Thymus (tissue), 11 donors: ENCODE results near the gene PDE4B. TPM values are rescaled to one million over a fixed set of nuclear protein-coding genes. Genes with fewer than 3 reads are reported as not detected.

Source experiments
- DNase-seq, 9 donors: peaks; one replicate each; pipeline ENCODE4 v3.0.0-alpha.2; 2013; ENCODE audit warnings: low spot score in 9 of 9, low read depth in 6 of 9, missing footprints in 1 of 9
- H3K27ac ChIP-seq, 2 donors: one replicate each; pipeline ENCODE4 v1.5.1; 2013; ENCODE audit warnings: control low read depth in 1 of 2, low read depth in 1 of 2, low read length in 1 of 2, mild to moderate bottlenecking in 1 of 2, moderate library complexity in 1 of 2
- H3K27me3 ChIP-seq, 2 donors: one replicate each; pipeline ENCODE4 v1.5.1; 2013; ENCODE audit warnings: low read length in 1 of 2; ENCODE audit not compliant: control insufficient read depth in 2 of 2, insufficient read depth in 1 of 2
- H3K36me3 ChIP-seq, 2 donors: one replicate each; pipeline ENCODE4 v1.5.1; 2013; ENCODE audit warnings: low read length in 1 of 2, mild to moderate bottlenecking in 1 of 2, moderate library complexity in 1 of 2; ENCODE audit not compliant: control insufficient read depth in 2 of 2, insufficient read depth in 2 of 2
- H3K4me1 ChIP-seq, 2 donors: one replicate each; pipeline ENCODE4 v1.5.1; 2013; ENCODE audit warnings: low read length in 2 of 2; ENCODE audit not compliant: control insufficient read depth in 2 of 2, insufficient read depth in 2 of 2
- H3K4me3 ChIP-seq, 2 donors: one replicate each; pipeline ENCODE4 v1.5.1; 2013; ENCODE audit warnings: low read length in 2 of 2, control low read depth in 1 of 2, mild to moderate bottlenecking in 1 of 2
- H3K9me3 ChIP-seq, 2 donors: one replicate each; pipeline ENCODE4 v1.5.1; 2013; ENCODE audit warnings: low read length in 1 of 2, mild to moderate bottlenecking in 1 of 2; ENCODE audit not compliant: control insufficient read depth in 2 of 2, insufficient read depth in 1 of 2
- WGBS: extraction: QIAGEN DNeasy Blood & Tissue Kit; methylation state at CpG from one replicate; pipeline ENCODE4 v1.1.7; 2013; 5-methylcytosine and 5-hydroxymethylcytosine counted together
- polyA plus RNA-seq: library from polyadenylated mRNA; stranded (reverse); fragments of 200-250 nt; gene quantifications from one replicate; pipeline ENCODE4 v1.2.3, GENCODE V29; 2013
- total RNA-seq: library from RNA; stranded (reverse); fragments of 120-200 nt; gene quantifications from one replicate; pipeline ENCODE4 v1.2.4, GENCODE V29; 2013
- donor health status: healthy.

PDE4B gene
- total and polyA plus RNA-seq, 2 donors = 9.9 to 10.9 TPM

- peak in 2 of 9 donors; percentile 5 to 41 for DNase-seq
- H3K9me3 ChIP-seq = no peaks in the 10 kb centered on the region
- H3K4me1 ChIP-seq = peaks cover 0 to 9% of the 10 kb centered on the region in 2 donors
- no peaks in the 10 kb centered on the region for H3K27me3 ChIP-seq
- H3K27ac ChIP-seq = peak overlapping the region; percentile 13 to 73
- WGBS = 90% methylated on average over 9 of the region's 9 CpGs
- no peaks in the 10 kb centered on the region for H3K36me3 ChIP-seq
- no peak overlapping the region for H3K4me3 ChIP-seq
Observed at GRCh38 chr1:66395202-66396061, 602.7 kb downstream of the PDE4B start.

- Histone ChIP-seq H3K27ac (peak overlapping the region in 1 of 2 donors; percentile 27), H3K36me3 (no peaks in the 10 kb centered on the region), H3K9me3 (no peaks in the 10 kb centered on the region), H3K27me3 (no peaks in the 10 kb centered on the region), H3K4me3 (no peak overlapping the region), H3K4me1 (peaks cover 0 to 9% of the 10 kb centered on the region in 2 donors)
- DNase-seq = no peak
- 88% methylated on average over 7 of the region's 7 CpGs for WGBS
Observed at GRCh38 chr1:66396212-66396890, 603.7 kb downstream of the PDE4B start.

- Histone ChIP-seq H3K4me1 (peaks cover 0 to 10% of the 10 kb centered on the region in 2 donors), H3K9me3 (no peaks in the 10 kb centered on the region), H3K36me3 (no peaks in the 10 kb centered on the region), H3K4me3 (no peak overlapping the region), H3K27me3 (no peaks in the 10 kb centered on the region), H3K27ac (no peak overlapping the region)
- no peak for DNase-seq
- 42% methylated on average over 1 of the region's 1 CpG for WGBS
Observed at GRCh38 chr1:66397192-66397591, 604.5 kb downstream of the PDE4B start.

- Histone ChIP-seq H3K27me3 (no peaks in the 10 kb centered on the region), H3K9me3 (no peaks in the 10 kb centered on the region), H3K36me3 (no peaks in the 10 kb centered on the region), H3K4me1 (peaks cover 0 to 11% of the 10 kb centered on the region in 2 donors), H3K27ac (no peak overlapping the region), H3K4me3 (no peak overlapping the region)
- no peak for DNase-seq
- WGBS = 92% methylated on average over 3 of the region's 3 CpGs
Observed at GRCh38 chr1:66399888-66400529, 607.3 kb downstream of the PDE4B start.

- Histone ChIP-seq H3K9me3 (no peaks in the 10 kb centered on the region), H3K27ac (no peak overlapping the region), H3K27me3 (no peaks in the 10 kb centered on the region), H3K36me3 (no peaks in the 10 kb centered on the region), H3K4me1 (peaks cover 0 to 6% of the 10 kb centered on the region in 2 donors), H3K4me3 (no peak overlapping the region)
- WGBS = 95% methylated on average over 4 of the region's 4 CpGs
- no peak for DNase-seq
Observed at GRCh38 chr1:66400660-66401059, 608.0 kb downstream of the PDE4B start.

GRCh38 chr1:66401244-66401643 lies 608.5 kb downstream of the PDE4B start:
- no peak overlapping the region for H3K27ac ChIP-seq
- 93% methylated on average over 2 of the region's 2 CpGs for WGBS
- H3K4me3 ChIP-seq = no peak overlapping the region
- H3K27me3 ChIP-seq = no peaks in the 10 kb centered on the region
- H3K9me3 ChIP-seq = no peaks in the 10 kb centered on the region
- no peaks in the 10 kb centered on the region for H3K36me3 ChIP-seq
- DNase-seq = no peak
- H3K4me1 ChIP-seq = peaks cover 0 to 6% of the 10 kb centered on the region in 2 donors

GRCh38 chr1:66402194-66402593 lies 609.5 kb downstream of the PDE4B start:
- DNase-seq = peak in 3 of 9 donors; percentile 7 to 24 (median 17)
- Histone ChIP-seq H3K36me3 (no peaks in the 10 kb centered on the region), H3K27ac (no peak overlapping the region), H3K4me3 (no peak overlapping the region), H3K27me3 (no peaks in the 10 kb centered on the region), H3K9me3 (no peaks in the 10 kb centered on the region), H3K4me1 (peaks cover 0 to 6% of the 10 kb centered on the region in 2 donors)
- 83% methylated on average over 1 of the region's 1 CpG for WGBS

- H3K4me1 ChIP-seq = peaks cover 0 to 6% of the 10 kb centered on the region in 2 donors
- H3K4me3 ChIP-seq = no peak overlapping the region
- no peaks in the 10 kb centered on the region for H3K9me3 ChIP-seq
- no peaks in the 10 kb centered on the region for H3K27me3 ChIP-seq
- no peaks in the 10 kb centered on the region for H3K36me3 ChIP-seq
- no peak for DNase-seq
- WGBS = 97% methylated on average over 5 of the region's 5 CpGs
- no peak overlapping the region for H3K27ac ChIP-seq
Observed at GRCh38 chr1:66403007-66403731, 610.5 kb downstream of the PDE4B start.
